Measurements from ENCODE around the gene EXOC6.

- no peak for TF ChIP-seq CTCF (IDR thresholded peaks at IDR 0.05)
- no peak for TF ChIP-seq POLR2A (IDR thresholded peaks at IDR 0.05)
Observed at GRCh38 chr10:93095225-93095624, 246.9 kb downstream of the EXOC6 start.

Data from heart left ventricle (tissue), 13 donors.